DND-41 (cell line): ENCODE measurements around the gene CDH23.

Experiments
- CTCF ChIP-seq: IDR thresholded peaks from 2 replicates; pipeline ENCODE4 v1.5.1; 2012; ENCODE audit warnings: borderline replicate concordance, low read length, moderate library complexity, mild to moderate bottlenecking; ENCODE audit not compliant: poor library complexity, severe bottlenecking; ENCODE audit errors: extremely low read depth
- EZH2 ChIP-seq: IDR thresholded peaks from 3 replicates; pipeline ENCODE4 v1.6.1; 2012; ENCODE audit warnings: borderline replicate concordance, low read depth, mild to moderate bottlenecking, moderate library complexity, low read length, inconsistent platforms; ENCODE audit not compliant: severe bottlenecking

- no peak for TF ChIP-seq CTCF
- TF ChIP-seq EZH2, result no peak
Measured at GRCh38 chr10:71437537-71438092, 40.9 kb downstream of the CDH23 start.
